ENCODE results near the gene C11orf65.

Gene C11orf65

GRCh38 chr11:108351468-108351867, 115.9 kb downstream of the C11orf65 start:
- DNase-seq, result no peak

- DNase-seq, result no peak
Measured at GRCh38 chr11:108346451-108346850, 120.9 kb downstream of the C11orf65 start.

DNA sequence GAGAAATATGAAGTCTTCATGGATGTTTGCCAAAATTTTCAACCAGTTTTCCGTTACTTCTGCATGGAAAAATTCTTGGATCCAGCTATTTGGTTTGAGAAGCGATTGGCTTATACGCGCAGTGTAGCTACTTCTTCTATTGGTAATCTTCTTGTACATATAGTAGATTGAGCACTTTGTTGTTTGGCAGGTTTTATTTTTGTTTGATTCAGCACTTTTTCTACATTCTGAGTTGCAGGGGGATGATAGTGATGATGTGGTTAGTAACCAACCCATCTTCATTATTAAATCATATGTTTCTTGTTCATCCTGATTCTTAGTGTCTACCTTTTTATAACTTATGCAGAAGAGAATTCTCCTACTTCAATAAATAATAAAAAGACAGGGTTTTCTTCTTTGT, 121.6 kb downstream of the C11orf65 start:
- DNase-seq, result no peak

- DNase-seq, result no peak
Measured at GRCh38 chr11:108343714-108344113, 123.6 kb downstream of the C11orf65 start.

DNA sequence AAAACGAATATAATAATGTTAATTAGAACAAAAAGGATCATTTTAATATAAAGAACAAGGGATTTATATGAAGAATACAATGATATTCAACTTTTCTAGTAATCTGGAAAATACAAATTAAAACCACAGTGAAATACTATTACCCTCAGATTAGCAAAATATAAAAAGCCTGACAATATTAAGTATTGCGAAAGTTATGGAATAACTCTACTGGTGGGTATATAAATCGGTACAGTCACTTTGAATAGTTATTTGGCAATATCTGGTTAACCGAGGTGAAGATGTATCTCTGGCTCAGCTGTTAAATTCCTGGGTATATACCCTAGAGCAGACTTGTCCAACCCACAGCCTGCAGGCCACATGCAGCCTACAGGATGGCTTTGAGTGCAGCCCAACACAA, 125.7 kb downstream of the C11orf65 start:
- no peak for DNase-seq

- no peak for DNase-seq
Measured at GRCh38 chr11:108340973-108341372, 126.4 kb downstream of the C11orf65 start.

- DNase-seq, result no peak
Measured at GRCh38 chr11:108338750-108339149, 128.6 kb downstream of the C11orf65 start.

- no peak for DNase-seq
Measured at GRCh38 chr11:108333403-108333899, 133.9 kb downstream of the C11orf65 start.
